ENCODE measurements around the gene SFRP4. TPM values are rescaled to one million over a fixed set of nuclear protein-coding genes. Genes with fewer than 3 reads are reported as not detected.

Gene SFRP4
- total RNA-seq, 1 experiment from 2014 or later: not detected

DNA sequence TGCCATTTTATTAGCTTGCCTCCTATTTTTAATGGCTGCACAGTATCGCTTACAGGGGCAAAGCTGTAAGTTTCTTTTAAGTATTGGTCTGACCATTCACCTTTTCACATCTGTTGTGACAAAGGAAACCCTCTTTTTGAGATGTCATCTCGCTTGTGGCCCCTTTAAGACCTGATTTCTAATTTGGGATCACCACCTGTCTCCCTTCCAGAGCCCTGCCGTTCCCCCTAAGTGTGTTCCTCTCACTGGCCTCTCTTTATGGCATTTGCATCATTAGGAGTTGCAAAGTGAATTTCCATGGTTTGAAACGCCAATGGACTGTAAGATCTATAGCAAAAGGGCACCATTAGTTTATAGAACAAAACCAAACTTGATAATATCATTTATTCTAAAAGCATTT is 5.3 kb upstream of the SFRP4 start:
- Mint-ChIP-seq H3K4me3 (ENCODE audit: unreplicated experiment) (no peak overlapping the region), H3K9me3 (ENCODE audit: unreplicated experiment) (no peaks in the 10 kb centered on the region), H3K4me1 (ENCODE audit: low read depth, unreplicated experiment) (peaks cover 6% of the 10 kb centered on the region), H3K27ac (ENCODE audit: unreplicated experiment) (no peak overlapping the region), H3K27me3 (ENCODE audit: insufficient read depth, unreplicated experiment) (peaks cover 26% of the 10 kb centered on the region), H3K36me3 (ENCODE audit: insufficient read depth, unreplicated experiment) (no peaks in the 10 kb centered on the region)
- no peaks in the 10 kb centered on the region; the same call in 1 of the 2 replicates for H3K27me3 ChIP-seq (replicated peaks; ENCODE audit: control insufficient read depth, insufficient read depth, low read length)
- H3K9me3 ChIP-seq: no peaks in the 10 kb centered on the region
- TF ChIP-seq, protein P1, sequence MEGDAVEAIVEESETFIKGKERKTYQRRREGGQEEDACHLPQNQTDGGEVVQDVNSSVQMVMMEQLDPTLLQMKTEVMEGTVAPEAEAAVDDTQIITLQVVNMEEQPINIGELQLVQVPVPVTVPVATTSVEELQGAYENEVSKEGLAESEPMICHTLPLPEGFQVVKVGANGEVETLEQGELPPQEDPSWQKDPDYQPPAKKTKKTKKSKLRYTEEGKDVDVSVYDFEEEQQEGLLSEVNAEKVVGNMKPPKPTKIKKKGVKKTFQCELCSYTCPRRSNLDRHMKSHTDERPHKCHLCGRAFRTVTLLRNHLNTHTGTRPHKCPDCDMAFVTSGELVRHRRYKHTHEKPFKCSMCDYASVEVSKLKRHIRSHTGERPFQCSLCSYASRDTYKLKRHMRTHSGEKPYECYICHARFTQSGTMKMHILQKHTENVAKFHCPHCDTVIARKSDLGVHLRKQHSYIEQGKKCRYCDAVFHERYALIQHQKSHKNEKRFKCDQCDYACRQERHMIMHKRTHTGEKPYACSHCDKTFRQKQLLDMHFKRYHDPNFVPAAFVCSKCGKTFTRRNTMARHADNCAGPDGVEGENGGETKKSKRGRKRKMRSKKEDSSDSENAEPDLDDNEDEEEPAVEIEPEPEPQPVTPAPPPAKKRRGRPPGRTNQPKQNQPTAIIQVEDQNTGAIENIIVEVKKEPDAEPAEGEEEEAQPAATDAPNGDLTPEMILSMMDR (IDR thresholded peaks at IDR 0.05; ENCODE audit: insufficient read depth in 1 of 2, low read depth in 1 of 2, low read length in 1 of 2, severe bottlenecking in 1 of 2, unreplicated experiment in 1 of 2): no peak
- CTCF ChIA-PET: no interaction called here
- no peaks in the 10 kb centered on the region for H3K36me3 ChIP-seq (ENCODE audit: control insufficient read depth, insufficient read depth, low read length)
- 0 out of 2 replicates have a peak, but pooled peaks cover 4% of the 10 kb centered on the region for H3K4me1 ChIP-seq
- no peak for DNase-seq
- intact Hi-C loops (cut with micrococcal nuclease; ENCODE audit: unreplicated experiment): no loop called here
- H3K4me3 ChIP-seq (ENCODE audit: low read depth, low read length): no peak overlapping the region
- no TSS peak for BruUV-seq (replicated peaks)
- POLR2A ChIA-PET: no interaction called here

DNA sequence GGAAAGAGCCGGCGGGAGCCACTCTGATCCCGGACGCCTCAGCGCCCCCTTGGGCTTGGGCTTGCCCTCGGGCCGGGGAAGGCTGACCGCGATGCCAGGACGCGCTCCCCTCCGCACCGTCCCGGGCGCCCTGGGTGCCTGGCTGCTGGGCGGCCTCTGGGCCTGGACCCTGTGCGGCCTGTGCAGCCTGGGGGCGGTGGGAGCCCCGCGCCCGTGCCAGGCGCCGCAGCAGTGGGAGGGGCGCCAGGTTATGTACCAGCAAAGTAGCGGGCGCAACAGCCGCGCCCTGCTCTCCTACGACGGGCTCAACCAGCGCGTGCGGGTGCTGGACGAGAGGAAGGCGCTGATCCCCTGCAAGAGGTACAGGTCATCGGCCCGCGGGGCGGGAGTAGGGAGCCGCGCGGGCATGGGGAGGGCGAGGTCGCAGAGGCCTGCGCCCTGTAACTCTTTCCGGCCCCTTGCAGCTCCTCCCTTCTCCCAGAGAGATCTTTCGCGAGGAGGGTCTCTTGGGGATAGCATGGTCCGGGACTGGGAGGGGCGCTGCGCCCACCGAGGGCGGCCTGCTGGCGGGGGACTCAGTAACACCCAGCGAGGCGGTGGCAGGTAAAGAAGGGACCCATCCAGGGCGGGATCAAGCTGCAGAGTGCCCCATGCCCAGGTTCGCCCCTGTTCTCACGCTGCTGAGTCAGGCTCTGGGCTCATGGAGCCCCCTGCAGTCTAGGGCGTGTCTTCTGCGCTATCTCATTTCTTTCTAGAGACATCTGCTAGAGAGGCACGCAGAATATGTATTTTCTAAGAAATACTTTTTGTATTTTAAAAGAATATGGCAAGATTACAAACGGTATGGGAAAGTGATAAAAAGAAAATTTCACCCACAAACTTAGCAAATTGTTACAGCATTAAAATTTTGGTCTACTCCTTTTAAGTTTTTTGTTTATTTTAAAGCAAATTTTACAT is 4.5 kb upstream of the SFRP4 start:
- H3K27me3 Mint-ChIP-seq (ENCODE audit: insufficient read depth, unreplicated experiment): peaks cover 28% of the 10 kb centered on the region
- intact Hi-C loops (cut with micrococcal nuclease; ENCODE audit: unreplicated experiment): no loop called here
- H3K4me3 Mint-ChIP-seq (ENCODE audit: unreplicated experiment): peak overlapping the region; percentile 65
- CTCF ChIA-PET: no interaction called here
- TF ChIP-seq, protein P1 (IDR thresholded peaks at IDR 0.05; ENCODE audit: insufficient read depth in 1 of 2, low read depth in 1 of 2, low read length in 1 of 2, severe bottlenecking in 1 of 2, unreplicated experiment in 1 of 2): no peak
- no TSS peak for BruUV-seq (replicated peaks)
- H3K4me1 Mint-ChIP-seq (ENCODE audit: low read depth, unreplicated experiment): peaks cover 6% of the 10 kb centered on the region
- peak in 1 of 2 experiments; percentile 12 for DNase-seq
- H3K4me3 ChIP-seq (ENCODE audit: low read depth, low read length): peak overlapping the region; percentile 11
- no peaks in the 10 kb centered on the region for H3K36me3 Mint-ChIP-seq (ENCODE audit: insufficient read depth, unreplicated experiment)
- H3K27ac Mint-ChIP-seq (ENCODE audit: unreplicated experiment): no peak overlapping the region
- H3K27me3 ChIP-seq (replicated peaks; ENCODE audit: control insufficient read depth, insufficient read depth, low read length): no peaks in the 10 kb centered on the region; the same call in none of the 2 replicates
- H3K4me1 ChIP-seq: peaks cover 8% of the 10 kb centered on the region; the same call in 1 of the 2 replicates
- H3K36me3 ChIP-seq (ENCODE audit: control insufficient read depth, insufficient read depth, low read length): no peaks in the 10 kb centered on the region
- no peaks in the 10 kb centered on the region for H3K9me3 ChIP-seq
- no peaks in the 10 kb centered on the region for H3K9me3 Mint-ChIP-seq (ENCODE audit: unreplicated experiment)
- POLR2A ChIA-PET: no interaction called here

DNA sequence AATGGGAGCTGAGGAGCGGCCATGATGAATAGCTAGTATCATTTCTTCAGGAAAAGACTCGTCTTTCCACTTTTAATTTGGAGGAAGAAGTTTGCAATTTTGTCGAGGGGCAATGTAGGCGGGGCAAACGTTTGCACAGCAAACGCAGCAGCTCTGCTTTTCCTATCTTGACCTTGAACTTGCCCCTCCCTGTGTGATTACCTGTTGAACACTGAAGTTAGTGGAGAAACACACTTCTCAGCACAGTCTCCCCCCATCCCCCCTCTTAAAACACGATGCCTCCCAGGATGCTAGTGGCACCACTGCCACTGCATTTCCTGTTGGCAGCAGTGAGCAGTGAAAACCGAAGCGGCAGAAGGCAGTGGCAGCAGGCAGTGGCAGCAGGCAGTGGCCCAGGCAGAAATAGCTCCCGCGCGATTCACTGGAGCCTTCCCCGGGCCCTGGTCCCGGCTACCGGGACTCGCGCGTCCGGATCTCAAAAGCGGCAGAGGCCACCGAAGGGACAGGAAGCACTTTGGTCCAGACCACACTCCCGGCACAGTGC is 3.8 kb upstream of the SFRP4 start, which contains the start of gene EPDR1:
TSS of gene EPDR1 (plus strand) at position 336 of the 544 bp plus-strand sequence. CDS start 300 bp downstream, outside the sequence.
- H3K27me3 Mint-ChIP-seq (ENCODE audit: insufficient read depth, unreplicated experiment): peaks cover 31% of the 10 kb centered on the region
- no peaks in the 10 kb centered on the region for H3K36me3 Mint-ChIP-seq (ENCODE audit: insufficient read depth, unreplicated experiment)
- intact Hi-C loops (cut with micrococcal nuclease; ENCODE audit: unreplicated experiment): no loop called here
- TF ChIP-seq, protein P1 (IDR thresholded peaks at IDR 0.05; ENCODE audit: insufficient read depth in 1 of 2, low read depth in 1 of 2, low read length in 1 of 2, severe bottlenecking in 1 of 2, unreplicated experiment in 1 of 2): no peak
- H3K4me1 Mint-ChIP-seq (ENCODE audit: low read depth, unreplicated experiment): peaks cover 6% of the 10 kb centered on the region
- H3K36me3 ChIP-seq (ENCODE audit: control insufficient read depth, insufficient read depth, low read length): no peaks in the 10 kb centered on the region
- no peaks in the 10 kb centered on the region for H3K9me3 ChIP-seq
- H3K4me3 Mint-ChIP-seq (ENCODE audit: unreplicated experiment): peak within 1 kb of the TSS; percentile 65
- CTCF ChIA-PET: no interaction called here
- no peaks in the 10 kb centered on the region; the same call in none of the 2 replicates for H3K27me3 ChIP-seq (replicated peaks; ENCODE audit: control insufficient read depth, insufficient read depth, low read length)
- H3K9me3 Mint-ChIP-seq (ENCODE audit: unreplicated experiment): no peaks in the 10 kb centered on the region
- BruUV-seq (replicated peaks): no TSS peak
- DNase-seq: peak in 1 of 2 experiments; percentile 19
- peaks cover 9% of the 10 kb centered on the region; the same call in 1 of the 2 replicates for H3K4me1 ChIP-seq
- H3K4me3 ChIP-seq (ENCODE audit: low read depth, low read length): peak within 1 kb of the TSS; percentile 11
- POLR2A ChIA-PET: no interaction called here
- no peak within 1 kb of the TSS for H3K27ac Mint-ChIP-seq (ENCODE audit: unreplicated experiment)

All from Caco-2 (cell line).